HepG2 (cell line): ENCODE results near the gene SH3BP5. TPM values are rescaled to one million over a fixed set of nuclear protein-coding genes. Genes with fewer than 3 reads are reported as not detected.
A peak's percentile ranks its signal among the peaks of the same experiment; 100 is the strongest.

ENCODE experiments used
- BCLAF1 ChIP-seq: fragments of 450-650 bp; IDR thresholded peaks from 2 replicates; pipeline ENCODE4 v1.6.1; 2017; ENCODE audit warnings: mild to moderate bottlenecking
- CHCHD3 ChIP-seq: sonication (generic); formaldehyde crosslinking; IDR thresholded peaks from 2 replicates; pipeline ENCODE4 v1.8.0; 2022; ENCODE audit warnings: mild to moderate bottlenecking, missing genetic modification reagents, moderate library complexity
- CTCF ChIP-seq: sonication (generic); formaldehyde crosslinking; IDR thresholded peaks from 2 replicates; pipeline ENCODE4 v1.5.0; 2020; ENCODE audit warnings: mild to moderate bottlenecking, missing genetic modification reagents, moderate library complexity
- DNMT1 ChIP-seq: sonication (generic); formaldehyde crosslinking; IDR thresholded peaks from 2 replicates; pipeline ENCODE4 v1.5.1; 2020; ENCODE audit warnings: mild to moderate bottlenecking, missing genetic modification reagents
- HNRNPLL ChIP-seq: fragments of 200-400 bp; formaldehyde crosslinking; IDR thresholded peaks from 2 replicates; pipeline ENCODE4 v1.6.1; 2017; ENCODE audit warnings: mild to moderate bottlenecking, low read depth, low read length; ENCODE audit not compliant: poor library complexity, severe bottlenecking
- KDM2A ChIP-seq: sonication (generic); formaldehyde crosslinking; IDR thresholded peaks from 2 replicates; pipeline ENCODE4 v1.4.0; 2020; ENCODE audit warnings: low read depth, missing genetic modification reagents, borderline replicate concordance
- NFKBIZ ChIP-seq: IDR thresholded peaks from 2 replicates; pipeline ENCODE4 v1.6.1; 2018; ENCODE audit warnings: missing genetic modification reagents, missing compliant biosample characterization
- ZBTB39 ChIP-seq: sonication (generic); formaldehyde crosslinking; IDR thresholded peaks from 2 replicates; pipeline ENCODE4 v1.5.0; 2020; ENCODE audit warnings: missing genetic modification reagents
- ZBTB40 ChIP-seq, 2 experiments: fragments of 450-650 bp in 1 of 2; sonication (generic) in 1 of 2; formaldehyde crosslinking in 1 of 2; IDR thresholded peaks; 2 replicates each; pipeline versions ENCODE4 v1.6.1 to v1.8.0; 2016 to 2022; ENCODE audit warnings: antibody characterized with exemption in 1 of 2, mild to moderate bottlenecking in 1 of 2, missing genetic modification reagents in 1 of 2
- ZNF335 ChIP-seq: sonication (generic); formaldehyde crosslinking; IDR thresholded peaks from 2 replicates; pipeline ENCODE4 v1.4.0; 2020; ENCODE audit warnings: missing genetic modification reagents
- ZNF674 ChIP-seq: sonication (generic); formaldehyde crosslinking; IDR thresholded peaks from 2 replicates; pipeline ENCODE4 v1.5.0; 2020; ENCODE audit warnings: low read depth, mild to moderate bottlenecking, missing genetic modification reagents
- polyA plus RNA-seq, 8 experiments: library from polyadenylated mRNA; depleted of rRNA in 3 of 8; stranded (reverse) in 7 of 8; unstranded in 1 of 8; fragments of >200 nt; fragmentation: Illumina TruSeq in 4 of 8; extraction: Trizol in 4 of 8; gene quantifications; 2 replicates each; pipeline versions ENCODE4 v1.2.1 to v1.2.3, GENCODE V29; 2011 to 2016; ENCODE audit warnings: low read depth in 4 of 8, missing spikeins in 1 of 8, mixed read lengths in 1 of 8; ENCODE audit not compliant: insufficient read depth in 1 of 8
- total RNA-seq, 5 experiments: library from RNA; depleted of rRNA; stranded (reverse); fragments of >200 nt; fragmentation: Illumina TruSeq; extraction: Trizol; gene quantifications; 2 replicates each; pipeline ENCODE4 v1.2.3, GENCODE V29; 2016; ENCODE audit warnings: low read depth in 1 of 5

The SH3BP5 gene
- total and polyA plus RNA-seq, 2 of the 13 experiments (the other 11 are each of a cell fraction or from before 2014, with no cell fraction given) = 0.09 to 0.16 TPM

- TF ChIP-seq ZBTB39 (CRISPR knock-in tag) = no peak
- TF ChIP-seq ZNF335 (CRISPR knock-in tag) = no peak
- TF ChIP-seq CTCF (CRISPR knock-in tag) = peak; percentile 32; the same call in 1 of the 2 replicates
- TF ChIP-seq KDM2A = no peak
- TF ChIP-seq BCLAF1 = no peak
- TF ChIP-seq DNMT1 = no peak
- no peak for TF ChIP-seq ZBTB40 (IDR thresholded peaks at IDR 0.05)
- TF ChIP-seq ZBTB40 (CRISPR knock-in tag; IDR thresholded peaks at IDR 0.05) = no peak
- no peak for TF ChIP-seq HNRNPLL
- TF ChIP-seq NFKBIZ (CRISPR knock-in tag) = no peak
- TF ChIP-seq ZNF674 (CRISPR knock-in tag) = no peak
- TF ChIP-seq CHCHD3 (CRISPR knock-in tag) = no peak
Measured at GRCh38 chr3:15241341-15241740, 91.0 kb downstream of the SH3BP5 start (continued).
